ENCODE data around the gene ADO.

DNA sequence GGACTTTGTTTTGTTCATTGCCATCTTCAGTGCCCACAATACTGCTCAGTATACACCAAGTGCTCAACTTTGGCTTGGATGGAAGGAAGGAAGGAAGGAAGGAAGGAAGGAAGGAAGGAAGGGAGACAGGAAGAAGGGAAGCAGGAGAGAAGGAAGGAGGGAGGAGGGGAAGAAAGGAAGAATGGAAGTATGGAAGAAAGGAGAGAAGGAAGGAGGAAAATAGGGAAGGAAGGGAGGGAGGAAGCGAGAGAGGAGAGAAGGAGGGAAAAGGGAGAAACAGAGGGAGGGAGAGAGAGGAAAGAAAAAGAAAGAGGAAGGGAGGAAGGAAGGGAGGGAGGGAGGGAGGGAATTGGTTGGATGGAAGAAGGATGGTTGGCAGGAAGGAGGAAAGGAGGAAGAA is 49.6 kb upstream of the ADO start:
- TF ChIP-seq, protein P1, sequence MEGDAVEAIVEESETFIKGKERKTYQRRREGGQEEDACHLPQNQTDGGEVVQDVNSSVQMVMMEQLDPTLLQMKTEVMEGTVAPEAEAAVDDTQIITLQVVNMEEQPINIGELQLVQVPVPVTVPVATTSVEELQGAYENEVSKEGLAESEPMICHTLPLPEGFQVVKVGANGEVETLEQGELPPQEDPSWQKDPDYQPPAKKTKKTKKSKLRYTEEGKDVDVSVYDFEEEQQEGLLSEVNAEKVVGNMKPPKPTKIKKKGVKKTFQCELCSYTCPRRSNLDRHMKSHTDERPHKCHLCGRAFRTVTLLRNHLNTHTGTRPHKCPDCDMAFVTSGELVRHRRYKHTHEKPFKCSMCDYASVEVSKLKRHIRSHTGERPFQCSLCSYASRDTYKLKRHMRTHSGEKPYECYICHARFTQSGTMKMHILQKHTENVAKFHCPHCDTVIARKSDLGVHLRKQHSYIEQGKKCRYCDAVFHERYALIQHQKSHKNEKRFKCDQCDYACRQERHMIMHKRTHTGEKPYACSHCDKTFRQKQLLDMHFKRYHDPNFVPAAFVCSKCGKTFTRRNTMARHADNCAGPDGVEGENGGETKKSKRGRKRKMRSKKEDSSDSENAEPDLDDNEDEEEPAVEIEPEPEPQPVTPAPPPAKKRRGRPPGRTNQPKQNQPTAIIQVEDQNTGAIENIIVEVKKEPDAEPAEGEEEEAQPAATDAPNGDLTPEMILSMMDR (conservative IDR thresholded peaks at IDR 0.05), result no peak
- TF ChIP-seq ZFX (IDR thresholded peaks at IDR 0.05), result no peak
